Measurements from ENCODE around the gene PODN.

GRCh38 chr1:53080041-53080440 is 18.0 kb downstream of the PODN start:
- no peak for TF ChIP-seq POLR2A (IDR thresholded peaks at IDR 0.05)
- TF ChIP-seq CTCF (IDR thresholded peaks at IDR 0.05) = no peak
